GM18526 (cell line): ENCODE results near the gene DYNLT2B.

Experiments used
- POLR2A ChIP-seq: IDR thresholded peaks from 3 replicates; pipeline ENCODE4 v1.6.1; 2011; ENCODE audit not compliant: insufficient read length; ENCODE audit errors: extremely low read depth

DYNLT2B gene

GRCh38 chr3:196334982-196335381 lies 16.9 kb upstream of the DYNLT2B start:
- TF ChIP-seq POLR2A = no peak

GRCh38 chr3:196332168-196332567 lies 14.1 kb upstream of the DYNLT2B start:
- no peak for TF ChIP-seq POLR2A

- no peak for TF ChIP-seq POLR2A
These were observed 9.4 kb upstream of the DYNLT2B start for GRCh38 chr3:196327405-196327804.

- no peak for TF ChIP-seq POLR2A
These were observed 8.9 kb upstream of the DYNLT2B start for GRCh38 chr3:196326936-196327335.

- TF ChIP-seq POLR2A = no peak
These were observed 5.7 kb upstream of the DYNLT2B start for GRCh38 chr3:196323691-196324090.

GRCh38 chr3:196323016-196323415 lies 5.0 kb upstream of the DYNLT2B start:
- TF ChIP-seq POLR2A = no peak

DNA sequence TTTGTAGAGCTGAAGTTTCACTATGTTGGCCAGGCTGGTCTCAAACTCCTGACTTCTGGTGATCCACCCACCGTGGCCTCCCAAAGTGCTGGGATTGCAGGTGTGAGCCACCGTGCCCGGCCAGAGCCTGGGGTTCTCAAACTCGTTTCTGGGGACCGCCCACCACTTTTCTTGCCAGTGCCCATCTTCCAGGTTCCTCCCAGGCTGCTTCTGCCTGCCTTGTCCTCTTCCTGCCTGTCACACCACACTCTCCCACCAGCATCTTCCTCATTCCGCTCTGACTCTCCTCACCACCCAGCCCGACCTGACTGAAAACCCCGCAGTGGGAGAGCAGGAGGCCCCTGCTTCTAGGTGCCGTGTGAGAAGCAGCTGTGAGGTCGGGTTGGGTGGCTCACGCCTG lies 3.1 kb upstream of the DYNLT2B start:
- TF ChIP-seq POLR2A = no peak

GRCh38 chr3:196320137-196320536 lies 2.1 kb upstream of the DYNLT2B start:
- no peak for TF ChIP-seq POLR2A

- TF ChIP-seq POLR2A = no peak
These were observed 2.2 kb downstream of the DYNLT2B start for GRCh38 chr3:196315821-196316220.

DNA sequence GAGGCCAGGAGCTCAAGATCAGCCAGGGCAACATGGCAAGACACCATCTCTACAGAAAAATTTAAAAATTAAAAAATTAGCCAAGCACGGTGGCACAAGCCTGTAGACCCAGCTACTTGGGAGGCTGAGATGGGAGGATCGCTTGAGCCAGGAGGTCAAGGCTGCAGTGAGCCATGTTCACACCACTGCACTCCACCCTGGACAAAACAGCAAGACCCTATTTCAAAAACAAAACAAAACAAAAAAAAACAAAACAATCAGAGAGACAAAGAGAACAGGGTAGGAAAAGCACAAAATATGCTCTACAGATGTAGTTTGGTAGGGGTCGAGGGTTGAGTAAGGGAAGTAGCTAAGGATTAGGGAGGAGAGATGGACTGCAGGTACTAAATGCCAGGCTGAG lies 3.4 kb downstream of the DYNLT2B start:
- TF ChIP-seq POLR2A = no peak

GRCh38 chr3:196298521-196298920 lies 19.5 kb downstream of the DYNLT2B start:
- TF ChIP-seq POLR2A = no peak

DNA sequence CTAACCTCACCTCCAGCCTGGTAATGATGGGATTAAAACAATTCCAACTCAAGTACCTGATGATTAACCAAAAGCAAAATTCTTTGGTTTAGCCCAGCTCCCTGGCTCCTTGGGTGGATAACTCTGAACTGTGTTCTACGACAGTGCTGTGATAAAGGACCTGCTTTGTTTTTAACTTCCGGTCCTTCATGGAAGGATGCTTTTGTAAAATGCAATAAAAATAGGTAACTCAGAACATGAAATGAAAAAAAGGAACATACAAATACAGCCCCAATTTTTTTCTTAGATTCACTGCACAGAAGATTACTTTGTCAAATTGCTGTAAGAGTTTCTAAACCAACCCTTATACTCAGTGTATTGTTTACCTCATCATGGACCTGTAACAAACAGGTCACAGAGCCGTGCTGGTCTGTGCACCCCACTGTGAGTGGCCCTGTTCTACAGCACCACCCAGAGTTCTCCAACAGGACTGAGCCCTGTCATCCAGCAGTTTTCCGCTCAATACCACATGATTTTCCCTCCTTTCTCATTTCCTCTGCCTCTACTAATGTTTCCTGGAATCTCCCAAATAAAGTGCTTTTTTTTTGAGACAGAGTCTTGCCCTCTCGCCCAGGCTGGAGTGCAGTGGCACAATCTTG lies 25.6 kb downstream of the DYNLT2B start:
- TF ChIP-seq POLR2A = peak; percentile 20

DNA sequence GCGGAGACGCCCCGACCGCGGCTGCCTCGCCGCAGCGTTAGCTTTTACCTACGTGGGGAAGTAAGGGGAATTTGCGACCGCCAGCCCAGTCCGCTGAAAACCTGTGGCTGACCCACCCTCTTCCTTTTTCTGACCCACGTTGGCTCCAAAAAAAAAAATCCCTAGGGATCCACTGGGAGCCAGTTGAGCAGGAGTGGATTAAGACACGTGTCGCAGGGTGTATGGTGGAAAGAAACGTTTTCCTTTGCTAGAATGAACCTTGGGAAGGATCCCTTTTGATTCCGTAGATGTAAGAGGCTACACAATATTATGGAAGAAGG lies 29.9 kb downstream of the DYNLT2B start:
- no peak for TF ChIP-seq POLR2A

DNA sequence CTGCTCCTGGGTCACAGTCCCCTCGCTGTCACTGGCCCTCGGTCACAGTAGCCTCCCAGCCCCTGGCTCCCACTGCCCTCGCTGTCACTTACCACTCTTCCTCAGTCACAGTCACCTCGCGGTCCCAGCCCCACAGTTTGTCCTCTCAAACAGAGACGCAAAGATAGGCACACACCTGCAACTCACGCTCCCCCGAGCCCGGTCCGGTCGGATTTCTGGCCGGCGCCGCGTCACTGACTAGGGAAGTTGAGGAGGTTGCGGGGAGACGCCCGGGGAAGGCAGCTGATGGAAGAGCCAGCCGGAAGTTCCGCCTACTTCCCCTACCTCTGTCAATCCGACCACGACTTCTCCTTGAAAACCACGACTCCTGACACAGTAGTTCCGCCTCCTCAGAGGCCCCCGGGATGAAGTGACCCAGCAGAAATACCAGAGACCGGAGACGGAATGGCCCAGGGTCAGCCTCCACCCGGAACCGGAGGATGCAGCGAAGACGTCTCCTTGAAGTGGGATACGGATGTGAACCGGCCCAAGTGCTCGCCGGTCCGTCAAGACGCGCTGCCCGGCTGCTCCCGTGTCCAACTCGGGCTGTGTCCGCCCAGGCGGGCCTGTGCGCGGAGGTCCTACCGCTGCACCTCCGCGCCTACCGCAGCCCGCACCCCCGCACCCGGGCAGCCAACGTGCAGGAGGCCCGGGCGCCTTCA lies 30.4 kb downstream of the DYNLT2B start, which contains the start of gene PCYT1A:
PCYT1A (minus strand) TSS at position 287 of the 701 bp plus-strand sequence. CDS start 17,195 bp downstream, outside the sequence.
- TF ChIP-seq POLR2A = peak; percentile 70

- no peak for TF ChIP-seq POLR2A
These were observed 31.0 kb downstream of the DYNLT2B start for GRCh38 chr3:196287090-196287439.

DNA sequence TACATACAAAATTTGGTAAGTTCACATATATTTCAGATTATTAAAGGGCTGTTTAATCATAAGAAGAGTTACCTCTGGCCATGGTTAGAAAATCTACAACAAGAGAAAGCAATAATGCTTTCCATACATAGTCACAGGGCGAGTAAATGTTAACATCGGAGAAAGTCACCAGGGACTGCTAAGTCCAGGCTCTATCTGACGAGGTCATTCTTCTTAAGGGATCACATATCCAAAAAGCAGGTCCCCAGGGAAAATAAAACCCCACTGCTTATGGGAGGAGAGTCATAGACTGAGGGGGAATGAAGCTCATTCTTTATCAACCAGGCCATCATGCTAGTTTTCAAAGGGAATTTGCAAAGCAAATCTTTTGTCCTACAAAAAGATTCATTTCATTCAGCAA lies 33.6 kb downstream of the DYNLT2B start:
- no peak for TF ChIP-seq POLR2A

- TF ChIP-seq POLR2A = no peak
These were observed 36.1 kb downstream of the DYNLT2B start for GRCh38 chr3:196281962-196282361.
